ENCODE measurements around the gene CD55. TPM values are rescaled to one million over a fixed set of nuclear protein-coding genes. Genes with fewer than 3 reads are reported as not detected.

CD55 gene, protein sequence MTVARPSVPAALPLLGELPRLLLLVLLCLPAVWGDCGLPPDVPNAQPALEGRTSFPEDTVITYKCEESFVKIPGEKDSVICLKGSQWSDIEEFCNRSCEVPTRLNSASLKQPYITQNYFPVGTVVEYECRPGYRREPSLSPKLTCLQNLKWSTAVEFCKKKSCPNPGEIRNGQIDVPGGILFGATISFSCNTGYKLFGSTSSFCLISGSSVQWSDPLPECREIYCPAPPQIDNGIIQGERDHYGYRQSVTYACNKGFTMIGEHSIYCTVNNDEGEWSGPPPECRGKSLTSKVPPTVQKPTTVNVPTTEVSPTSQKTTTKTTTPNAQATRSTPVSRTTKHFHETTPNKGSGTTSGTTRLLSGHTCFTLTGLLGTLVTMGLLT
- 4.0 and 4.5 TPM in 2 replicates for total RNA-seq
- long read RNA-seq, transcript CD55-204 (10 exons, 2,892 nt): major isoform, 11 of 13 reads
- long read RNA-seq, partial matches to known transcripts: 0 of 13 reads
- long read RNA-seq, other reads (novel, unspliced or antisense): 2 of 13 reads

GRCh38 chr1:207321079-207321789, at the start of gene CD55:
TSS of gene CD55 (plus strand) at chr1:207321678. CDS start at chr1:207321766, 88 bp downstream.
- peak within 1 kb of the TSS; percentile 96 for H3K4me3 Mint-ChIP-seq
- peak; percentile 50 for TF ChIP-seq CTCF (conservative IDR thresholded peaks at IDR 0.05)
- peaks cover 15% of the 10 kb centered on the region for H3K4me1 Mint-ChIP-seq
- peak within 1 kb of the TSS; percentile 94 for H3K27ac Mint-ChIP-seq (ENCODE audit: unreplicated experiment)
- DNase-seq (ENCODE audit: low read depth, low spot score): peak; percentile 68
- H3K36me3 Mint-ChIP-seq (ENCODE audit: low read depth): no peaks in the 10 kb centered on the region
- H3K27me3 Mint-ChIP-seq (ENCODE audit: low read depth): peaks cover 54% of the 10 kb centered on the region
- H3K9me3 Mint-ChIP-seq: no peaks in the 10 kb centered on the region

- peaks cover 15% of the 10 kb centered on the region for H3K9me3 Mint-ChIP-seq
- no peaks in the 10 kb centered on the region for H3K4me1 Mint-ChIP-seq
- TF ChIP-seq CTCF (conservative IDR thresholded peaks at IDR 0.05): no peak
- H3K4me3 Mint-ChIP-seq: no peak overlapping the region
- H3K27me3 Mint-ChIP-seq (ENCODE audit: low read depth): peaks cover 20% of the 10 kb centered on the region
- DNase-seq (ENCODE audit: low read depth, low spot score): no peak
- H3K27ac Mint-ChIP-seq (ENCODE audit: unreplicated experiment): no peak overlapping the region
- peaks cover 3% of the 10 kb centered on the region for H3K36me3 Mint-ChIP-seq (ENCODE audit: low read depth)
Measured at GRCh38 chr1:207274882-207275281, 46.6 kb upstream of the CD55 start.

- peaks cover 15% of the 10 kb centered on the region for H3K9me3 Mint-ChIP-seq
- peaks cover 12% of the 10 kb centered on the region for H3K27me3 Mint-ChIP-seq (ENCODE audit: low read depth)
- H3K4me1 Mint-ChIP-seq: no peaks in the 10 kb centered on the region
- no peak for TF ChIP-seq CTCF (conservative IDR thresholded peaks at IDR 0.05)
- H3K27ac Mint-ChIP-seq (ENCODE audit: unreplicated experiment): no peak overlapping the region
- DNase-seq (ENCODE audit: low read depth, low spot score): no peak
- no peak overlapping the region for H3K4me3 Mint-ChIP-seq
- peaks cover 3% of the 10 kb centered on the region for H3K36me3 Mint-ChIP-seq (ENCODE audit: low read depth)
Measured at GRCh38 chr1:207276465-207276864, 45.0 kb upstream of the CD55 start.

- Mint-ChIP-seq H3K36me3 (ENCODE audit: low read depth) (peaks cover 3% of the 10 kb centered on the region), H3K27ac (ENCODE audit: unreplicated experiment) (no peak overlapping the region), H3K27me3 (ENCODE audit: low read depth) (peaks cover 12% of the 10 kb centered on the region), H3K9me3 (peaks cover 11% of the 10 kb centered on the region), H3K4me1 (no peaks in the 10 kb centered on the region), H3K4me3 (no peak overlapping the region)
- TF ChIP-seq CTCF (conservative IDR thresholded peaks at IDR 0.05): no peak
- DNase-seq (ENCODE audit: low read depth, low spot score): no peak
Measured at GRCh38 chr1:207277241-207277640, 44.2 kb upstream of the CD55 start.

DNA sequence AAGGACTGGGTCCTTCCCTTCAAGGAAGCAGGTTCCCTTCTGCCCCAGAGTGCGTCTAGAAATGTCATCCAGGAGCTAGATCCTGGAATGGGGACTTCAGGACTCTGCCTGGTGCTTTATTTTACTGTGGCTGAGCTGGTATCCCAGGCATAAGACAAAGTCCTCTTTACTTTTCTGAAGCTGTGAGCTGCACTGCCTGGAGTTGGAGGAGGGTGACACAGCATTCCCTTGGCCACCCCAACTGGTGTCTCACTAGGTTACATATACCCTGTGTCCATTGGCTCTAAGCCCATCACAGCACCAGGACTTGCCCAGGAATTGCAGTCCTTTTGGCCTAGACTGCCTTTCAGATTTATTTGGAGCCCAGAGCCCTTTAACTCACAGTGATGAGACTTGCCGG, 41.8 kb upstream of the CD55 start:
- DNase-seq (ENCODE audit: low read depth, low spot score): no peak
- no peaks in the 10 kb centered on the region for H3K4me1 Mint-ChIP-seq
- peaks cover 3% of the 10 kb centered on the region for H3K36me3 Mint-ChIP-seq (ENCODE audit: low read depth)

More for the DNA sequence above, 41.8 kb upstream of the CD55 start:
- no peak overlapping the region for H3K27ac Mint-ChIP-seq (ENCODE audit: unreplicated experiment)
- no peak overlapping the region for H3K4me3 Mint-ChIP-seq
- no peak for TF ChIP-seq CTCF (conservative IDR thresholded peaks at IDR 0.05)
- H3K9me3 Mint-ChIP-seq: peaks cover 7% of the 10 kb centered on the region
- peaks cover 10% of the 10 kb centered on the region for H3K27me3 Mint-ChIP-seq (ENCODE audit: low read depth)

Measured in neural crest cell (in vitro differentiated cells).